Measurements from ENCODE around the gene ZNF302.
"Not testable (repeated sequence)": the region's sequence is repeated elsewhere in the genome, so short reads cannot be mapped to it uniquely, and the experiment has no call there.

The ZNF302 gene
- long read RNA-seq, donor 1, partial matches to known transcripts = 0 of 16 reads
- long read RNA-seq, donor 1, other reads (novel, unspliced or antisense) = 5 of 16 reads
- long read RNA-seq, donor 2, transcript ZNF302-203 (5 exons, 2,600 nt) = major isoform, 6 of 11 reads
- long read RNA-seq, donor 2, partial matches to known transcripts = 0 of 11 reads
- long read RNA-seq, donor 2, other reads (novel, unspliced or antisense) = 0 of 11 reads
- long read RNA-seq, donor 3, partial matches to known transcripts = 0 of 3 reads
- long read RNA-seq, donor 3, other reads (novel, unspliced or antisense) = 0 of 3 reads
- long read RNA-seq, donor 4, transcript ZNF302-203 (5 exons, 2,600 nt) = major isoform, 5 of 14 reads
- long read RNA-seq, donor 4, partial matches to known transcripts = 0 of 14 reads
- long read RNA-seq, donor 4, other reads (novel, unspliced or antisense) = 0 of 14 reads
- long read RNA-seq, donor 5, transcript ZNF302-201 (5 exons, 2,590 nt) = major isoform, 7 of 26 reads
- long read RNA-seq, donor 5, partial matches to known transcripts = 13 of 26 reads
- long read RNA-seq, donor 5, other reads (novel, unspliced or antisense) = 0 of 26 reads
- long read RNA-seq, donor 6, partial matches to known transcripts = 0 of 8 reads
- long read RNA-seq, donor 6, other reads (novel, unspliced or antisense) = 0 of 8 reads
- long read RNA-seq, donor 7 = 0 reads
- long read RNA-seq, donor 8, transcript ZNF302-203 (5 exons, 2,600 nt) = major isoform, 8 of 17 reads
- long read RNA-seq, donor 8, transcript ZNF302-201 (5 exons, 2,590 nt) = minor isoform, 6 of 17 reads
- long read RNA-seq, donor 8, partial matches to known transcripts = 0 of 17 reads
- long read RNA-seq, donor 8, other reads (novel, unspliced or antisense) = 0 of 17 reads

- DNase-seq = peak; percentile 98
These were observed at the start of gene ZNF302 for GRCh38 chr19:34677386-34678084. TSS of gene ZNF302 (plus strand) at chr19:34677678. CDS start at chr19:34678805, 1,127 bp downstream.

GRCh38 chr19:34633802-34634201, 43.7 kb upstream of the ZNF302 start:
- DNase-seq = no peak

DNA sequence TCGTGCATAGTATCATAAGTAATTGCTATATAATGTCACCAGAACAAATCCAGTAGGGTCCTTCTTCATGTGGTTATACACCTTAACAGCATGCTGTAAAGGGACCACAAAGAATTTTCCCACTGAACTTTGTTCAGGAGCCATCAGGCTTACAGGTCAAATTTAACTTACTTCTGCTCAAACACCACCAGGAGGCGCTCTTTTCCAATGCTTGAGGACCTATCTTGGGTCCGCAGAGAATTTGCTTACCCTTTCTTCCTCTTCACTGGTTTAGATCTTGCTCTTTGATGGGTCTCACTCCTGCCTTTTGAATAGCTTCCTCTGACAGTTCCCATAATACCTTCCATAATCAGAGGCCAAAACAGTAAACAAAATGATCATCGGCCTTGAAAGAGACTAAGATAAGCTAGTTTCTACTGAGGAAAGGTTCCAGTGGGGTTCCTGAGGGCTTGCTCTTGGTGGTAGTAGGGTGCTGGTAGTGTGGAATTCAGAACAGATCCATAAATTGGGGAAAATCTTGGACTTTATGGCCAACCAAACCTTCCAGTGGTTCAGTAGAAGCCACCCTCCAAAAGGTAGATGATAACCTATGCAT, 37.9 kb upstream of the ZNF302 start:
- peak; percentile 12 for DNase-seq

- no peak for DNase-seq
These were observed 35.2 kb upstream of the ZNF302 start for GRCh38 chr19:34642241-34642640.

- DNase-seq = no peak
These were observed 32.5 kb upstream of the ZNF302 start for GRCh38 chr19:34644991-34645461.

DNA sequence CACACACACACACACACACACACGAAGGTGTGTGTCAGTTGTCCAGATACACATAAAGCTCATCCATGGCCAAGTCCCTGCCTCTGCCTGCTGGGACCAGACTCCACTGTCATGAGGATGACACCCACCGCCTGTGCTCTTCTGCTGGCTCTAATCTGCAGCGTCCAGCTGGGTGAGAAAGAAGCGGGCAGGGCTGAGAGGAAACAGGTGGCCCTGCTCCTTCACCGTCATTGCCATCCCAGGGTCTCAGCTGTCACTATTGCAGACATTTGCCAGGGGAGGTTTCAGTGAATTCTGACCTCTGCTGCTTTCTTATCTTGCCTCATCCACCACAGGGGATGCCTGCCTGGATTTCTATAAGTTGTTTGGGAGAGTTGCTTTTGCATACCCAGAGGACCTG, 31.9 kb upstream of the ZNF302 start:
- DNase-seq = no peak

- no peak for DNase-seq
These were observed 27.5 kb upstream of the ZNF302 start for GRCh38 chr19:34649886-34650543.

DNA sequence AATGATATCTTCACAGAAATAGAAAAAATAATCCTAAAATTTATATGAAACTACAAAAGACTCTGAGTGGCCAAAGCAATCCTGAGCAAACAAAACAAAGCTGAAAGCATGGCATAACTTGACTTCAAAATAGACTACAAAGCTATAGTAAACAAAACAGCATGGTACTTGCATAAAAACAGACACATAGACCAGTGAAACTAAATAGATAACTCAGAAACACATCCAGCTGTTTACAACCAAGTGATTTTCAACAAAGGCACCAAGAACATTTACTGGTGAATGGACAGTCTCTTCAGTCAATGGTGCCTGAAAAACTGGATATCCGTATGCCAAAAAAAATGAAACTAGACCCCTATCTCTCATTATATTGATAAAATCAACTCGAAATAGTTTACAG, 25.7 kb upstream of the ZNF302 start:
- DNase-seq = no peak

- DNase-seq = no peak
These were observed 22.7 kb upstream of the ZNF302 start for GRCh38 chr19:34654796-34655195.

GRCh38 chr19:34655651-34656050, 21.8 kb upstream of the ZNF302 start:
- no peak for DNase-seq

DNA sequence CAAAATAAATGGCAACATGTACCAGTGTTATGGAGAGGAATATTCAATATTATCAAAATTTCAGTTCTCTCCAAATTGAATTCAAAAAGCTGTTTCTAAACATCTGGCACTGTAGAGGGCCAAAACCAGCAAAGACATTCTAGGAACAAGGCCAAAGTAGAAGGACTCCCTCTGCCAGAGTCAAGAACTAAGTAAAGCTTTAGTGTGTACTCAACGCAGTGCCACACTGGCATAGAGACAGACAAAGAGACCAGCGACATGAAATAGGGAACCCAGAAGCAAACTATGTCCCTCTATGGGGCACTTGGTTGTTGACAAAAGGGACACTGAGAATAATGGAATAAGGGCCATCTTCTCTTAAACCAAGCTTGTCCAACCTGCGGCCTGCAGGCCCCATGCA, 16.1 kb upstream of the ZNF302 start:
- DNase-seq = no peak

DNA sequence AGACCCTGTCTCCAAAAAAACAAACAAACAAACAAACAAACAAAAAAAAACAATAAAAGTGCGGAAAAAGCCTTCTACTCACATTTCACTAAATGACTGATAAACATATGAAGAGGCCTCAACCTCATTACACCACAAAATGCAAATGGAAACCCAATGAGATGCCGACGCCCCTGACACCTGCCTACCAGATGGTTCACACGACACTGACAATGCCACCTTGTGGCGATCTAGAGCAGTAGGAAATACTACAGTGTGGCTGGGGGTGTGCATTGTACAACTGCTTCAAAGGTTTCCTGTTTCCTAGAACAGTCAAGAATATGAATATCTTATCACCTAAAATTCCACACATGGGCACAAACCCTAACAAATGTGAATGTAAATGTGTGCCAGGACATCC, 14.6 kb upstream of the ZNF302 start:
- DNase-seq = no peak

GRCh38 chr19:34664168-34664567, 13.3 kb upstream of the ZNF302 start:
- DNase-seq = no peak

DNA sequence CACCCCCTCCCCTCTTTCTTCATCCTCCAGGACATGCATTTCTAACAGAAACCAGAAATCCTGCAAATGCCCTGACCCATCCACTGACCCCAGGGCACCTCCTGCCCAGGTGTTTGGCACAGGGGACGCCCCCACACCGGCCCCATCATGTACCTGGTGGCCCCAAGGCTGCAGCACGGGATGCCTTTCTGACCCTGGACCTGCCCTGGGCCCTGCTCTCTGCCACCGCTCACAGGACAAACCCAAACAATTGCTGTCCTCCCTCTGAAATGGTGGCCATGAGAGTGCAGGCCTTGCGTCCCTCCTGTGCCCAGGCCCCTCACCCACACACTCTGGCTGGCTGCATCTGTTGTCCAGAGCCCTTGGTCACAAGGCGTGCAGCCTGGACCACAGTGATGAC, 12.6 kb upstream of the ZNF302 start:
- DNase-seq = no peak

DNA sequence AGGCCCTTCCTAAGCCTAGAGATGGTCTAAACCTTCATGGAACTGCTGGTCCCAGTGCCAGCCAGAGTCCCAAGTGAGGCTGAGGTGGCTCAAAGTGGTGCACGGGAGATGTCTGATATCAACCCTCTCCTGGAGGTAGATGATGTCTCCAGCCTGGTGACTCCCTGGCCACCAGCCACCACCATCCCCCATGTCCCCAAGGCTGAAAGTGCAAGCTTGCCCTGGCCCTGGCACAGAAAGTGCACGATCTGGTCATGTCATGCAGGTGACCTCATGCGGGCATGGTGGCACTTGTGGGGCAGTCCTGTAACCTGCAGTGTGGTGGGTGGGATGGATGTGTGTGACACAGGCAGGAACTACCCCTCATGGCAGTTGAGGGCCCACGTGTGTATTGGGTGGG, 12.2 kb upstream of the ZNF302 start:
- not testable (repeated sequence) for DNase-seq

DNA sequence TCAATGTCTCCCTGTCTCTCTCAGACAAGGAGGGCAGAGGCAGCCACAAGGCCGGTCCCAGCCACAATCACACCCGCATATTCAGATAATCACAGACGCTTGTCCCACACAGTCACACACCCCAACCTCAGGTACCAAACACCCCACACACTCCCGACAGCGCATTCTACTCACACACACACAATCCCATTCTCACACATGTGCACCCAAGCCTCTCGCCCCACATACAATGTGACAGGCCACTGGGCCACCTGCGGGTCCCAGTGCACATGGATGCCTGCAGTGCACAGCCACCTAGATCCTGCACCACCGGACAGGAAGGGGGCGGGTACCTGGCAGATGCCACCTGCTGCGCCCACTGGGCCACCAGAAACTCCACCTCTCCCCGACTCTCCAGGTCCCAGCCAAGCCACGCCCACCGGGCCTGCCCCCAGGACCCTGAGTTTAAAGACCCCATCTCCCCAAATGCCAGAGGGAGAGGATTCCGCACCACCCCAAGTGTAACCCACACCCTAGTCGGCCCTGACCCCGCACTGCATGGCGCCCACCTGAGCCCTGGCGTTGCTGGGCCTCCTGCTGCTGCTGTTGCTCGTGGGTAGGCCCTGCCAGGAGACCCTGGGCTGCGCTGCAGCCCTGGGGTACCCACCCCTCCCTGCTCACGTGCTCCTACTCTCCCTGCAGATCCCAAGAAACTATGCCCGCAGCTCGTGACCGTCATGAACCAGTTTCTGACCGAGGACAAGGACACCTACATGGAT, 11.1 kb upstream of the ZNF302 start:
- no peak for DNase-seq

- DNase-seq = no peak
These were observed 10.6 kb upstream of the ZNF302 start for GRCh38 chr19:34666958-34667265.

GRCh38 chr19:34667349-34668076, 10.0 kb upstream of the ZNF302 start:
- no peak for DNase-seq

DNA sequence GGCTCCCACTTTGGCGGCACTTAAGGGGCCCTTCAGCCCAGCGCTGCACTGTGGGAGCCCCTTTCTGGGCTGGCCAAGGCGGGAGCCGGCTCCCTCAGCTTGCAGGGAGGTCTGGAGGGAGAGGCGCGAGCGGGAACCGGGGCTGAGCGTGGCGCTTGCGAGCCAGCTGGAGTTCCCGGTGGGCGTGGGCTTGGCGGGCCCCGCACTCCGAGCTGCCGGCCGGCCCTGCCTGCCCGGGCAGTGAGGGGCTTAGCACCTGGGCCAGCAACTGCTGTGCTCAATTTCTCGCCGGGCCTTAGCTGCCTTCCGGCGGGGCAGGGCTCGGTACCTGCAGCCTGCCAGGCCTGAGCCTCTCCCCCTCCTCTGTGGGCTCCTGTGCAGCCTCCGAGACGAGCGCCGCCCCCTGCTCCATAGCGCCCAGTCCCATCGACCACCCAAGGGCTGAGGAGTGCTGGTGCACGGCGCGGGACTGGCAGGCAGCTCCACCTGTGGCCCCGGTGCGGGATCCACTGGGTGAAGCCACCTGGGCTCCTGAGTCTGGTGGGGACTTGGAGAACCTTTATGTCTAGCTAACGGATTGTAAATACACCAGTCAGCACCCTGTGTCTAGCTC, 9.3 kb upstream of the ZNF302 start:
- not testable (repeated sequence) for DNase-seq

DNA sequence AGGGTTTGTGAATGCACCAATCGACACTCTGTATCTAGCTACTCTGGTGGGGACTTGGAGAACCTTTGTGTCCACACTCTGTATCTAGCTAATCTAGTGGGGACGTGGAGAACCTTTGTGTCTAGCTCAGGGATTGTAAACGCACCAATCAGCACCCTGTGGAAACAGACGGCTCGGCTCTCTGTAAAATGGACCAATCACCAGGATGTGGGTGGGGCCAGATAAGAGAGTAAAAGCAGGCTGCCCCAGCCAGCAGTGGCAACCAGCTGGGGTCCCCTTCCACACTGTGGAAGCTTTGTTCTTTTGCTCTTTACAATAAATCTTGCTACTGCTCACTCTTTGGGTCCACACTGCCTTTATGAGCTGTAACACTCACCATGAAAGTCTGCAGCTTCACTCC, 8.8 kb upstream of the ZNF302 start:
- not testable (repeated sequence) for DNase-seq
